LNCAP (cell line): Measurements from ENCODE around the gene ASB5.

Source experiments
- TF ChIP-seq, protein P1 (sequence below): fragments of 450-650 bp; IDR thresholded peaks from 2 replicates; pipeline ENCODE4 v1.5.1; 2017; ENCODE audit warnings: mild to moderate bottlenecking

Gene ASB5

DNA sequence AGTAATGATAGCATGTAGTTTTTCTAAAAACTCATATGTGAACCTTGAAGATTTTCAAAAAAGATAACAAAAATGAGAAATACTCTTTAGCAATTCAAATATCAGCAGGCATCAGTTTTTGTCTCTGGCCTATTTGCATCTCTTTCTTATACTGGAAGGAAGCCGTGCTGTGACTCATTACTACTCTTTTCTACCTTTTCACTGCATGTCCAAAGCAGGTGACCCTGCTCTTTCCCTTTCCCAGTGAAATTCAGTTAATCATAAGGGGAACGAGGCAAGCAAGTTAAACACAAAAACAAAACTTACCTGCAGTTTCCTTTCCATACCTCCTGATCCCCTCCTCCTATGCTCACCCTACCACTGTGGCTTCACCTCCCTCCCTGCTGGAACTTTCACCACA is 83.0 kb downstream of the ASB5 start:
- TF ChIP-seq, protein P1, sequence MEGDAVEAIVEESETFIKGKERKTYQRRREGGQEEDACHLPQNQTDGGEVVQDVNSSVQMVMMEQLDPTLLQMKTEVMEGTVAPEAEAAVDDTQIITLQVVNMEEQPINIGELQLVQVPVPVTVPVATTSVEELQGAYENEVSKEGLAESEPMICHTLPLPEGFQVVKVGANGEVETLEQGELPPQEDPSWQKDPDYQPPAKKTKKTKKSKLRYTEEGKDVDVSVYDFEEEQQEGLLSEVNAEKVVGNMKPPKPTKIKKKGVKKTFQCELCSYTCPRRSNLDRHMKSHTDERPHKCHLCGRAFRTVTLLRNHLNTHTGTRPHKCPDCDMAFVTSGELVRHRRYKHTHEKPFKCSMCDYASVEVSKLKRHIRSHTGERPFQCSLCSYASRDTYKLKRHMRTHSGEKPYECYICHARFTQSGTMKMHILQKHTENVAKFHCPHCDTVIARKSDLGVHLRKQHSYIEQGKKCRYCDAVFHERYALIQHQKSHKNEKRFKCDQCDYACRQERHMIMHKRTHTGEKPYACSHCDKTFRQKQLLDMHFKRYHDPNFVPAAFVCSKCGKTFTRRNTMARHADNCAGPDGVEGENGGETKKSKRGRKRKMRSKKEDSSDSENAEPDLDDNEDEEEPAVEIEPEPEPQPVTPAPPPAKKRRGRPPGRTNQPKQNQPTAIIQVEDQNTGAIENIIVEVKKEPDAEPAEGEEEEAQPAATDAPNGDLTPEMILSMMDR: no peak

GRCh38 chr4:176185051-176185450 is 84.0 kb downstream of the ASB5 start:
- TF ChIP-seq, protein P1: no peak
